A673 (cell line): Measurements from ENCODE around the gene BPI.

Experiments
- EZH2 ChIP-seq: fragments of 200-600 bp; sonication (generic); IDR thresholded peaks from 2 replicates; pipeline ENCODE4 v1.6.1; 2017; ENCODE audit warnings: borderline replicate concordance, low read depth, mild to moderate bottlenecking, mixed read lengths, antibody characterized with exemption, low read length; ENCODE audit not compliant: poor library complexity, severe bottlenecking
- TF ChIP-seq, protein P1 (sequence below): fragments of 300-800, 200-600 bp; sonication (generic); conservative IDR thresholded peaks from 2 replicates; pipeline ENCODE4 v1.5.1; 2017; ENCODE audit warnings: low read depth, mild to moderate bottlenecking, antibody characterized with exemption, low read length, moderate library complexity, mixed read lengths

- TF ChIP-seq, protein P1, sequence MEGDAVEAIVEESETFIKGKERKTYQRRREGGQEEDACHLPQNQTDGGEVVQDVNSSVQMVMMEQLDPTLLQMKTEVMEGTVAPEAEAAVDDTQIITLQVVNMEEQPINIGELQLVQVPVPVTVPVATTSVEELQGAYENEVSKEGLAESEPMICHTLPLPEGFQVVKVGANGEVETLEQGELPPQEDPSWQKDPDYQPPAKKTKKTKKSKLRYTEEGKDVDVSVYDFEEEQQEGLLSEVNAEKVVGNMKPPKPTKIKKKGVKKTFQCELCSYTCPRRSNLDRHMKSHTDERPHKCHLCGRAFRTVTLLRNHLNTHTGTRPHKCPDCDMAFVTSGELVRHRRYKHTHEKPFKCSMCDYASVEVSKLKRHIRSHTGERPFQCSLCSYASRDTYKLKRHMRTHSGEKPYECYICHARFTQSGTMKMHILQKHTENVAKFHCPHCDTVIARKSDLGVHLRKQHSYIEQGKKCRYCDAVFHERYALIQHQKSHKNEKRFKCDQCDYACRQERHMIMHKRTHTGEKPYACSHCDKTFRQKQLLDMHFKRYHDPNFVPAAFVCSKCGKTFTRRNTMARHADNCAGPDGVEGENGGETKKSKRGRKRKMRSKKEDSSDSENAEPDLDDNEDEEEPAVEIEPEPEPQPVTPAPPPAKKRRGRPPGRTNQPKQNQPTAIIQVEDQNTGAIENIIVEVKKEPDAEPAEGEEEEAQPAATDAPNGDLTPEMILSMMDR = no peak
- no peak for TF ChIP-seq EZH2
These were observed 26.3 kb upstream of the BPI start for GRCh38 chr20:38277691-38278090.
